HG03565 (cell line): ENCODE data around the gene PARD6A.

Source experiments
- ATAC-seq: cut with Tn5 transposase; IDR thresholded peaks from one replicate; pipeline ENCODE4 v1.9.1; 2021; ENCODE audit warnings: mild to moderate bottlenecking, moderate library complexity; ENCODE audit not compliant: unreplicated experiment

The PARD6A gene

GRCh38 chr16:67653789-67654402, 6.9 kb upstream of the PARD6A start:
- ATAC-seq: no peak

GRCh38 chr16:67654403-67654911, 6.3 kb upstream of the PARD6A start:
- no peak for ATAC-seq

GRCh38 chr16:67655363-67655762, 5.4 kb upstream of the PARD6A start:
- no peak for ATAC-seq

- no peak for ATAC-seq
Measured at GRCh38 chr16:67656344-67657016, 4.3 kb upstream of the PARD6A start.

- ATAC-seq: no peak
Measured at GRCh38 chr16:67657017-67657608, 3.6 kb upstream of the PARD6A start.

GRCh38 chr16:67657751-67658518, 2.8 kb upstream of the PARD6A start:
- no peak for ATAC-seq

GRCh38 chr16:67658849-67659674, 1.7 kb upstream of the PARD6A start:
- ATAC-seq: no peak

GRCh38 chr16:67659675-67660563, 841 bp upstream of the PARD6A start, which contains the start of gene ACD:
ACD (minus strand) TSS chr16:67660260; CDS start chr16:67660220, 40 bp downstream.
- peak; percentile 50 for ATAC-seq

- no peak for ATAC-seq
Measured at GRCh38 chr16:67661101-67661761, 471 bp downstream of the PARD6A start.

GRCh38 chr16:67661886-67662652, 1.3 kb downstream of the PARD6A start:
- no peak for ATAC-seq

- ATAC-seq: no peak
Measured at GRCh38 chr16:67662653-67663010, 1.9 kb downstream of the PARD6A start.

- no peak for ATAC-seq
Measured at GRCh38 chr16:67663151-67663876, 2.6 kb downstream of the PARD6A start.

GRCh38 chr16:67663877-67664222, 3.1 kb downstream of the PARD6A start:
- ATAC-seq: no peak

GRCh38 chr16:67664258-67664657, 3.5 kb downstream of the PARD6A start:
- ATAC-seq: no peak

- ATAC-seq: no peak
Measured at GRCh38 chr16:67664871-67665270, 4.1 kb downstream of the PARD6A start.

GRCh38 chr16:67665598-67665997, 4.8 kb downstream of the PARD6A start:
- ATAC-seq: no peak

GRCh38 chr16:67666032-67666551, 5.3 kb downstream of the PARD6A start:
- ATAC-seq: no peak
